ENCODE data around the gene APLP1.
A peak's percentile ranks its signal among the peaks of the same experiment; 100 is the strongest.

APLP1 gene

DNA sequence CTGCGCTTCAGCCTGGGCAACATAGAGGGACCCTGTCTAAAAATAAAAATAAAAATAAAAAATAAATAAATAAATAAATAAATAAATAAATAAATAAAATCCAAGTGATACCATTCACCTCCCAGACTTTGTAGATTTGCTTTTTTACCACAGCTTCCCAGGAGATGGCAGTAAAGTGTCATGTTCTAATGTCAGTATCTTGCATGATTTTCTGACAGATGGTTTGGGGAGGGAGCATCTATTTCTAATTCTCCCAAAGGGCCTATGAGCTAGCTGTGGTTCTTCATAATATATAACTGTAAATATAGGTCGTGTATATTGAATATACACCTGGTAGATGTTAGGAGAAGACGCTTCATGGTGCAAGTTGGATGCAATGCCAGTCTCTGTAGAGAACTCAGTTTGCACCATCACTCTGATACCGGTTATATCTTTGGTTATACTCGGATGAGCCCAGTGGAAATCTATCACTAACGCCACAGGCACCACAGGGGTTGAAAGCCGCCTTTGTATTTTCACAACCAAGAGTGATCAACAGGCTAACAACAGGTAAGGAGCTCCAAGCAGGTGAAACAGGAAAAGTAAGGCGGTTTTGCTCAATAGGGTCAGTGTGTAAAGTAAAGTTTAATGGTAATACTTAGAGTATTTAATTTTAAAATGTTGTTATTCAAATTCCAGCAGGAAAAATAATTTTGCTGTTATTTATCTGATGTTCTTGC lies 13.9 kb downstream of the APLP1 start:
- H3K27me3 ChIP-seq: peaks cover 37% of the 10 kb centered on the region
- TF ChIP-seq, protein P1, sequence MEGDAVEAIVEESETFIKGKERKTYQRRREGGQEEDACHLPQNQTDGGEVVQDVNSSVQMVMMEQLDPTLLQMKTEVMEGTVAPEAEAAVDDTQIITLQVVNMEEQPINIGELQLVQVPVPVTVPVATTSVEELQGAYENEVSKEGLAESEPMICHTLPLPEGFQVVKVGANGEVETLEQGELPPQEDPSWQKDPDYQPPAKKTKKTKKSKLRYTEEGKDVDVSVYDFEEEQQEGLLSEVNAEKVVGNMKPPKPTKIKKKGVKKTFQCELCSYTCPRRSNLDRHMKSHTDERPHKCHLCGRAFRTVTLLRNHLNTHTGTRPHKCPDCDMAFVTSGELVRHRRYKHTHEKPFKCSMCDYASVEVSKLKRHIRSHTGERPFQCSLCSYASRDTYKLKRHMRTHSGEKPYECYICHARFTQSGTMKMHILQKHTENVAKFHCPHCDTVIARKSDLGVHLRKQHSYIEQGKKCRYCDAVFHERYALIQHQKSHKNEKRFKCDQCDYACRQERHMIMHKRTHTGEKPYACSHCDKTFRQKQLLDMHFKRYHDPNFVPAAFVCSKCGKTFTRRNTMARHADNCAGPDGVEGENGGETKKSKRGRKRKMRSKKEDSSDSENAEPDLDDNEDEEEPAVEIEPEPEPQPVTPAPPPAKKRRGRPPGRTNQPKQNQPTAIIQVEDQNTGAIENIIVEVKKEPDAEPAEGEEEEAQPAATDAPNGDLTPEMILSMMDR (IDR thresholded peaks at IDR 0.05): peak; percentile 69
- H3K4me3 ChIP-seq (ENCODE audit: low read depth in 1 of 2, low read length in 1 of 2): no peak overlapping the region
- no peaks in the 10 kb centered on the region for H3K9me3 ChIP-seq
- peaks cover 17% of the 10 kb centered on the region for H3K36me3 ChIP-seq
- peaks cover 5% of the 10 kb centered on the region in 2 experiments for H3K4me1 ChIP-seq (ENCODE audit: control insufficient read depth in 1 of 2, insufficient read depth in 1 of 2, low read depth in 1 of 2, low read length in 1 of 2)
- peak overlapping the region; percentile 36 for H3K27ac ChIP-seq

DNA sequence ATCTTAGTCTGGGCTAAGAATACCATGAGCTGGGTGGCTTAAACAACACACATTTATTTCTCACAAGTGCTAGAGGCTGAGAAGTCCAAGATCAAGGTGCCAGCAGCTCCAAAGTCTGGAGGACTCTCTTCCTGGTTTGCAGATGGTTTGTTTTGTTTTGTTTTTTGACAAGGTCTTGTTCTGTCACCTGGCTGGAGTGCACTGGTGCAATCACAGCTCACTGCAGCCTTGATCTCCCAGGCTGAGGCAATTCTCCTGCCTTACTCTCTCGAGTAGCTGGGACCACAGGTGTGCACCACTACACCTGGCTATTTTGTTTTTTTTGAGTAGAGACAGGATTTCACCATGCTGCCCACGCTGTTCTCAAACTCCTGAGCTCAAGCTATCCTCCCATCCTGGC lies 15.5 kb downstream of the APLP1 start:
- TF ChIP-seq, protein P1 (IDR thresholded peaks at IDR 0.05): no peak
- H3K27ac ChIP-seq: no peak overlapping the region
- H3K4me3 ChIP-seq (ENCODE audit: low read depth in 1 of 2, low read length in 1 of 2): no peak overlapping the region

DNA sequence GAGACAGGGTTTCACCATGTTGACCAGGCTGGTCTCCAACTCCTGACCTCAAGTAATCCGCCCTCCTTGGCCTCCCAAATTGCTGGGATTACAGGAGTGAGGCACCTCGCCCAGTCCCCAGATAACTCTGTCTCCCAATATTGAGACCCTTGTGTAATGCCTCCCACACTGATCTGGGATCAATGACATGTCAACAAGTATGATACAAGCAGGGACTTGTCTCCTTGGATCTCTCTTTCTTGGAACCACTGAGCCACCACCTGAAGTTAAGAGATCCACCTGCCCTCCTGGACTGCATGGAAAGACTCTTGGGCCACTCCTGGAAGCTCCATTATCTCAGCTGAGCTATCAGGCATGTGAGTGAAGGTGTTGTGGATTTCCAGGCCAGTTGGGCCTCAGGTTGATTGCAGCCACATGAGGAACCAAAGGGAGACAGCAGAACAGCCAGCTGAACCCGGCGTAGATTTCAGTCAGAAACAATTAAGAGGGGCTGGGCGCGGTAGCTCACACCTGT lies 16.9 kb downstream of the APLP1 start:
- Histone ChIP-seq H3K27me3 (peaks cover 7% of the 10 kb centered on the region), H3K9me3 (peaks cover 7% of the 10 kb centered on the region), H3K36me3 (peaks cover 47% of the 10 kb centered on the region), H3K27ac (peak overlapping the region; percentile 58), H3K4me1 (ENCODE audit: control insufficient read depth in 1 of 2, insufficient read depth in 1 of 2, low read depth in 1 of 2, low read length in 1 of 2) (peaks cover 5% of the 10 kb centered on the region in 2 experiments), H3K4me3 (ENCODE audit: low read depth in 1 of 2, low read length in 1 of 2) (no peak overlapping the region)
- TF ChIP-seq, protein P1 (IDR thresholded peaks at IDR 0.05): no peak

More for the DNA sequence above, 15.5 kb downstream of the APLP1 start:
- peaks cover 33% of the 10 kb centered on the region for H3K36me3 ChIP-seq
- peaks cover 5% of the 10 kb centered on the region in 2 experiments for H3K4me1 ChIP-seq (ENCODE audit: control insufficient read depth in 1 of 2, insufficient read depth in 1 of 2, low read depth in 1 of 2, low read length in 1 of 2)
- H3K9me3 ChIP-seq: peaks cover 7% of the 10 kb centered on the region
- peaks cover 21% of the 10 kb centered on the region for H3K27me3 ChIP-seq

DNA sequence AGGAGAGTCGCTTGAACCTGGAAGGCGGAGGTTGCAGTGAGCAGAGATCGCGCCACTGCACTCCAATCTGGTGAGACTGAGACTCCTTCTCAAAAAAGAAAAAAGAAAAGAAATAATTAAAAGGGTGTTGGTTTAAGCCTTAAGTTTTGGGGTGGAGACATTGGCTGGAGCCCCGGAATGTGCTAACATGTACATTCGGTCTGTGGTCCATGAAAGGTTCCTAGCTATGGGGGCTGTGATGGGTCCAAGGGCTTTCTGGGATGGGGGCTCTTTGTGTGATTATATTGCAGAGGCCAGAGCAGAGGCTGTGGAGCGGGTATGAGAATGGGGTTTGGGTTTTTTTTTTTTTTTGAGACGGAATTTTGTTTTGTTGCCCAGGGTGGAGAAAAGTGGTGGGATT lies 17.5 kb downstream of the APLP1 start:
- Histone ChIP-seq H3K27me3 (peaks cover 4% of the 10 kb centered on the region), H3K27ac (peak overlapping the region; percentile 58), H3K4me3 (ENCODE audit: low read depth in 1 of 2, low read length in 1 of 2) (no peak overlapping the region), H3K9me3 (peaks cover 7% of the 10 kb centered on the region), H3K36me3 (peaks cover 53% of the 10 kb centered on the region), H3K4me1 (ENCODE audit: control insufficient read depth in 1 of 2, insufficient read depth in 1 of 2, low read depth in 1 of 2, low read length in 1 of 2) (peaks cover 5% of the 10 kb centered on the region in 2 experiments)
- TF ChIP-seq, protein P1 (IDR thresholded peaks at IDR 0.05): no peak

DNA sequence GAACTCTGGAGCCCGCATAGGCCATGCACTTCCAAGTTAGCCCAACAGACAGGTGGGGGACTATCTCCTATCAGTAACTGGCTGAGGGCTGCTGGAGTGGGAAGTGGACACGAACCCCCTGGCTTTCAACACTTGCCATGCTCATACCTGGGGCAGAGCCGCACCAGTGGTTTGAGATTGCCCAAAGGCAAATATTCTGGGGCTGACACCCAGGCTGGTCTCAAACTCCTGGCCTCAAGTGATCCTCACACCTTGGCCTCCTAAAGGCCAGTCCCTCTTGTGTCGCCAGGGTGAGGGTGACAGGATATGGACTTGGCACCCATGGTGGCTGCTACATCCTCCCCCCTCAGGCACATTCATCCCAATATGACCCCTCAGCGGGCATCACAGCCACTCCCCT lies 18.8 kb downstream of the APLP1 start:
- Histone ChIP-seq H3K27ac (peak overlapping the region; percentile 61), H3K4me3 (ENCODE audit: low read depth in 1 of 2, low read length in 1 of 2) (no peak overlapping the region), H3K27me3 (no peaks in the 10 kb centered on the region), H3K4me1 (ENCODE audit: control insufficient read depth in 1 of 2, insufficient read depth in 1 of 2, low read depth in 1 of 2, low read length in 1 of 2) (peaks cover 3 to 4% of the 10 kb centered on the region in 2 experiments), H3K36me3 (peaks cover 65% of the 10 kb centered on the region), H3K9me3 (peaks cover 7% of the 10 kb centered on the region)
- TF ChIP-seq, protein P1 (IDR thresholded peaks at IDR 0.05): no peak
